GM20000 (cell line): Measurements from ENCODE around the gene GRM7.

Source experiments
- DNase-seq: peaks from one replicate; pipeline ENCODE4 v3.0.0; 2012; ENCODE audit warnings: low spot score
- TF ChIP-seq, protein P1 (sequence below): IDR thresholded peaks from 2 replicates; pipeline ENCODE4 v1.5.1; 2012; ENCODE audit warnings: mild to moderate bottlenecking, control low read depth; ENCODE audit errors: extremely low read depth, missing control alignments

GRM7 gene

DNA sequence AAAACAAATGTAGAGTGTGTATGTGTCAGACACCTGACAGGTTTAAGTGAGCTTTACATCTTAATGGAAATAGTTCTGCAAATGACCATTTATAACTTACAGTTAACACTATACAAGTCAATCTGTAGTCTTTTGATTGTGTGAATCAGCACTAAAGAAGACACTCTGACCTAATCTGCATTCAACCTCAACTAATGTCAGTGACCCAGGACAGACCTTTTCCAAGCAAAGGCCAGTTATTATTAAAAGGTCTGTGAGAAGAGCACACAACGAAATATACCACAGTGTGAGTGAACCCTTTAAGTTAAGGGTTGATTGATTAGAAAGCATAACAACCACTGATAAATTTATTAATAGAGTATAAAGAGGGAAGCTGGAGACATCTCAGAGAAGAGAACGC is 878.8 kb downstream of the GRM7 start:
- DNase-seq: no peak
- TF ChIP-seq, protein P1, sequence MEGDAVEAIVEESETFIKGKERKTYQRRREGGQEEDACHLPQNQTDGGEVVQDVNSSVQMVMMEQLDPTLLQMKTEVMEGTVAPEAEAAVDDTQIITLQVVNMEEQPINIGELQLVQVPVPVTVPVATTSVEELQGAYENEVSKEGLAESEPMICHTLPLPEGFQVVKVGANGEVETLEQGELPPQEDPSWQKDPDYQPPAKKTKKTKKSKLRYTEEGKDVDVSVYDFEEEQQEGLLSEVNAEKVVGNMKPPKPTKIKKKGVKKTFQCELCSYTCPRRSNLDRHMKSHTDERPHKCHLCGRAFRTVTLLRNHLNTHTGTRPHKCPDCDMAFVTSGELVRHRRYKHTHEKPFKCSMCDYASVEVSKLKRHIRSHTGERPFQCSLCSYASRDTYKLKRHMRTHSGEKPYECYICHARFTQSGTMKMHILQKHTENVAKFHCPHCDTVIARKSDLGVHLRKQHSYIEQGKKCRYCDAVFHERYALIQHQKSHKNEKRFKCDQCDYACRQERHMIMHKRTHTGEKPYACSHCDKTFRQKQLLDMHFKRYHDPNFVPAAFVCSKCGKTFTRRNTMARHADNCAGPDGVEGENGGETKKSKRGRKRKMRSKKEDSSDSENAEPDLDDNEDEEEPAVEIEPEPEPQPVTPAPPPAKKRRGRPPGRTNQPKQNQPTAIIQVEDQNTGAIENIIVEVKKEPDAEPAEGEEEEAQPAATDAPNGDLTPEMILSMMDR: no peak

GRCh38 chr3:7740458-7740857 is 879.5 kb downstream of the GRM7 start:
- TF ChIP-seq, protein P1: no peak
- no peak for DNase-seq

DNA sequence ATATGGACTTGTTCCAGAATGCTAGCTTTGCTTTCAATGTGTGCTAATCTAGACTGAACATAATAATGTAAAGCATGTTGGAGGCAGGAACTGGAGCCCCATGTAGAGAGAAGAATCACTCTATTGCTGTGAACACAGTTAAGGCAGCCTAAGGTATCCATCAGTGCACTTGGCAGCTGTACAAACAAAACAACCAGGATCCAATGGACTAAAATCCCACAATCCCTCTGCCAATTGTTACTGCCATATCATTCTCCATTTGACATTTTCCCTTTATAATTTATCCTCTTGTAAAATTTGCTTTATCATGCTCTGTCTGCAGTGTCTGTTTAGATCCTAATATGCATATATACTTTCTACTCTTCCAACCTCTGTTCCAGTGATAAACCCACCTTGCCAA is 883.9 kb downstream of the GRM7 start:
- DNase-seq: no peak
- TF ChIP-seq, protein P1: no peak

DNA sequence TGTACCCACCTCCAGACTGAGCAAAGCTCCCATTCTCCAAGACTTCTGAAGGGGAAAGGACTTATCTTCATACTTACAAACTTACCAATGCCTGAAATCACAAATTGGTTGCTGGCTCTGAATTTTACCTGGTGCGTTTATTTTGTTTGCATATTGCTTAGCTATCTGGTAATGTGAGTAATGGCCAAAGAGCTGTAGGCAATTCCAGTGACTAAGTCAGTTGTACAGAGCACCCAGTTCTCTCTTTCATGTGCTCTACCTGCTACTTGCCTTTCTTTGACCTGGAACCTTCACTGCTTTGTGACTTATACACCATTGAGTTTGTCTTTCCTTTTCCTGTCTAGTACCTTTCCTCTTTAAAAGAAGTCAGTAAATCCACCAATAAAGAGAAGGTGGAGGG is 884.8 kb downstream of the GRM7 start:
- TF ChIP-seq, protein P1: no peak
- no peak for DNase-seq

GRCh38 chr3:7749931-7750695 is 889.2 kb downstream of the GRM7 start:
- DNase-seq: no peak
- TF ChIP-seq, protein P1: no peak

DNA sequence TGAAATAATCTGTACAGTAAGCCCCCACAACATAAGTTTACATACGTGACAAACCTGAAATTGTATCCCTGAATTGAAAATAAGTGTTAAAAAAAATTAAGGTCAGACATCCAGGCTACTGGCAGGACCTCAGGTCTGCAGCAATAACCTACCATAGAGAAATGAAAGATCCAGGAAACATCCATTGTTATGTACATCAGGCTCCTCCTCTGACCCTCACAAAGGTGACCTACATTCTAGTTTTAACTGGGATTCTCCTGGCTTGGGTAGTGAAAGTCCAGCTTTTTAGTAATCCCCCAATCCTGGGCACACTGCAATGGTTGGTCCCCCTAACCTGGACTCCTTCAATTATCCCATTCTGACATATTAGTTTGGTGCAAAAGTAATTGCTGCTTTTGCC is 891.1 kb downstream of the GRM7 start:
- no peak for DNase-seq
- TF ChIP-seq, protein P1: no peak

GRCh38 chr3:7754653-7755441 is 893.9 kb downstream of the GRM7 start:
- DNase-seq: no peak
- TF ChIP-seq, protein P1: no peak
